ENCODE results near the gene SLC17A3.

The SLC17A3 gene

GRCh38 chr6:25888626-25889025, 14.6 kb upstream of the SLC17A3 start:
- no peaks in the 10 kb centered on the region for H3K36me3 ChIP-seq (ENCODE audit: insufficient read depth, insufficient read length, low read length)
- no peak for DNase-seq (ENCODE audit: low read depth, low spot score)
- no peaks in the 10 kb centered on the region for H3K9me3 ChIP-seq (ENCODE audit: insufficient read depth, low read length)
- H3K9ac ChIP-seq (ENCODE audit: insufficient read length, low read depth), result no peak overlapping the region
- no peak for TF ChIP-seq YY1 (IDR thresholded peaks at IDR 0.05; ENCODE audit: insufficient read depth, insufficient read length)
- TF ChIP-seq SUZ12 (IDR thresholded peaks at IDR 0.05; ENCODE audit: extremely low read depth, insufficient read depth, insufficient read length), result no peak
- no peak for TF ChIP-seq ZNF274 (IDR thresholded peaks at IDR 0.05; ENCODE audit: low read depth, low read length)
- H3K4me3 ChIP-seq (ENCODE audit: insufficient read length, low read depth), result no peak overlapping the region
- H3K4me1 ChIP-seq (ENCODE audit: insufficient read depth, insufficient read length), result no peaks in the 10 kb centered on the region
- no peaks in the 10 kb centered on the region for H3K27me3 ChIP-seq (ENCODE audit: insufficient read depth, insufficient read length)

- Histone ChIP-seq H3K9ac (ENCODE audit: insufficient read length, low read depth) (no peak overlapping the region), H3K4me3 (ENCODE audit: insufficient read length, low read depth) (no peak overlapping the region), H3K9me3 (ENCODE audit: insufficient read depth, low read length) (no peaks in the 10 kb centered on the region), H3K36me3 (ENCODE audit: insufficient read depth, insufficient read length, low read length) (no peaks in the 10 kb centered on the region), H3K27me3 (ENCODE audit: insufficient read depth, insufficient read length) (no peaks in the 10 kb centered on the region), H3K4me1 (ENCODE audit: insufficient read depth, insufficient read length) (no peaks in the 10 kb centered on the region)
- DNase-seq (ENCODE audit: low read depth, low spot score), result no peak
- TF ChIP-seq SUZ12 (IDR thresholded peaks at IDR 0.05; ENCODE audit: extremely low read depth, insufficient read depth, insufficient read length), result no peak
Measured at GRCh38 chr6:25886066-25886465, 12.0 kb upstream of the SLC17A3 start.

GRCh38 chr6:25883991-25884390, 9.9 kb upstream of the SLC17A3 start:
- no peaks in the 10 kb centered on the region for H3K4me1 ChIP-seq (ENCODE audit: insufficient read depth, insufficient read length)
- H3K9ac ChIP-seq (ENCODE audit: insufficient read length, low read depth), result no peak overlapping the region
- H3K9me3 ChIP-seq (ENCODE audit: insufficient read depth, low read length), result no peaks in the 10 kb centered on the region
- no peak overlapping the region for H3K4me3 ChIP-seq (ENCODE audit: insufficient read length, low read depth)
- DNase-seq (ENCODE audit: low read depth, low spot score), result no peak
- TF ChIP-seq YY1 (IDR thresholded peaks at IDR 0.05; ENCODE audit: insufficient read depth, insufficient read length) (no peak), ZNF274 (IDR thresholded peaks at IDR 0.05; ENCODE audit: low read depth, low read length) (no peak), SUZ12 (IDR thresholded peaks at IDR 0.05; ENCODE audit: extremely low read depth, insufficient read depth, insufficient read length) (no peak)
- H3K36me3 ChIP-seq (ENCODE audit: insufficient read depth, insufficient read length, low read length), result no peaks in the 10 kb centered on the region
- no peaks in the 10 kb centered on the region for H3K27me3 ChIP-seq (ENCODE audit: insufficient read depth, insufficient read length)

GRCh38 chr6:25883536-25883935, 9.5 kb upstream of the SLC17A3 start:
- H3K4me1 ChIP-seq (ENCODE audit: insufficient read depth, insufficient read length), result no peaks in the 10 kb centered on the region
- no peaks in the 10 kb centered on the region for H3K36me3 ChIP-seq (ENCODE audit: insufficient read depth, insufficient read length, low read length)
- H3K4me3 ChIP-seq (ENCODE audit: insufficient read length, low read depth), result no peak overlapping the region
- no peak for DNase-seq (ENCODE audit: low read depth, low spot score)
- no peaks in the 10 kb centered on the region for H3K27me3 ChIP-seq (ENCODE audit: insufficient read depth, insufficient read length)
- no peak overlapping the region for H3K9ac ChIP-seq (ENCODE audit: insufficient read length, low read depth)
- H3K9me3 ChIP-seq (ENCODE audit: insufficient read depth, low read length), result no peaks in the 10 kb centered on the region
- TF ChIP-seq ZNF274 (IDR thresholded peaks at IDR 0.05; ENCODE audit: low read depth, low read length), result no peak
- TF ChIP-seq YY1 (IDR thresholded peaks at IDR 0.05; ENCODE audit: insufficient read depth, insufficient read length), result no peak
- TF ChIP-seq SUZ12 (IDR thresholded peaks at IDR 0.05; ENCODE audit: extremely low read depth, insufficient read depth, insufficient read length), result no peak

- no peak for TF ChIP-seq SUZ12 (IDR thresholded peaks at IDR 0.05; ENCODE audit: extremely low read depth, insufficient read depth, insufficient read length)
- no peak for TF ChIP-seq ZNF274 (IDR thresholded peaks at IDR 0.05; ENCODE audit: low read depth, low read length)
- TF ChIP-seq YY1 (IDR thresholded peaks at IDR 0.05; ENCODE audit: insufficient read depth, insufficient read length), result no peak
- no peak for DNase-seq (ENCODE audit: low read depth, low spot score)
- H3K36me3 ChIP-seq (ENCODE audit: insufficient read depth, insufficient read length, low read length), result no peaks in the 10 kb centered on the region
- H3K9me3 ChIP-seq (ENCODE audit: insufficient read depth, low read length), result no peaks in the 10 kb centered on the region
- H3K9ac ChIP-seq (ENCODE audit: insufficient read length, low read depth), result no peak overlapping the region
- H3K27me3 ChIP-seq (ENCODE audit: insufficient read depth, insufficient read length), result no peaks in the 10 kb centered on the region
- no peaks in the 10 kb centered on the region for H3K4me1 ChIP-seq (ENCODE audit: insufficient read depth, insufficient read length)
- no peak overlapping the region for H3K4me3 ChIP-seq (ENCODE audit: insufficient read length, low read depth)
Measured at GRCh38 chr6:25882051-25882496, 8.0 kb upstream of the SLC17A3 start.

- TF ChIP-seq YY1 (IDR thresholded peaks at IDR 0.05; ENCODE audit: insufficient read depth, insufficient read length), result no peak
- TF ChIP-seq ZNF274 (IDR thresholded peaks at IDR 0.05; ENCODE audit: low read depth, low read length), result no peak
- no peak for TF ChIP-seq SUZ12 (IDR thresholded peaks at IDR 0.05; ENCODE audit: extremely low read depth, insufficient read depth, insufficient read length)
- H3K27me3 ChIP-seq (ENCODE audit: insufficient read depth, insufficient read length), result no peaks in the 10 kb centered on the region
- no peaks in the 10 kb centered on the region for H3K36me3 ChIP-seq (ENCODE audit: insufficient read depth, insufficient read length, low read length)
- no peaks in the 10 kb centered on the region for H3K9me3 ChIP-seq (ENCODE audit: insufficient read depth, low read length)
- no peak overlapping the region for H3K4me3 ChIP-seq (ENCODE audit: insufficient read length, low read depth)
- H3K4me1 ChIP-seq (ENCODE audit: insufficient read depth, insufficient read length), result no peaks in the 10 kb centered on the region
- H3K9ac ChIP-seq (ENCODE audit: insufficient read length, low read depth), result no peak overlapping the region
- no peak for DNase-seq (ENCODE audit: low read depth, low spot score)
Measured at GRCh38 chr6:25880601-25881000, 6.6 kb upstream of the SLC17A3 start.

GRCh38 chr6:25878721-25879322, 4.8 kb upstream of the SLC17A3 start:
- H3K9me3 ChIP-seq (ENCODE audit: insufficient read depth, low read length), result no peaks in the 10 kb centered on the region
- TF ChIP-seq SUZ12 (IDR thresholded peaks at IDR 0.05; ENCODE audit: extremely low read depth, insufficient read depth, insufficient read length), result no peak
- no peak for TF ChIP-seq YY1 (IDR thresholded peaks at IDR 0.05; ENCODE audit: insufficient read depth, insufficient read length)
- TF ChIP-seq ZNF274 (IDR thresholded peaks at IDR 0.05; ENCODE audit: low read depth, low read length), result no peak
- no peak overlapping the region for H3K4me3 ChIP-seq (ENCODE audit: insufficient read length, low read depth)
- no peak for DNase-seq (ENCODE audit: low read depth, low spot score)
- no peaks in the 10 kb centered on the region for H3K27me3 ChIP-seq (ENCODE audit: insufficient read depth, insufficient read length)
- no peaks in the 10 kb centered on the region for H3K4me1 ChIP-seq (ENCODE audit: insufficient read depth, insufficient read length)
- H3K9ac ChIP-seq (ENCODE audit: insufficient read length, low read depth), result no peak overlapping the region
- no peaks in the 10 kb centered on the region for H3K36me3 ChIP-seq (ENCODE audit: insufficient read depth, insufficient read length, low read length)

Data from NT2/D1 (cell line).